Caco-2 (cell line): ENCODE data around the gene DHFR. TPM values are rescaled to one million over a fixed set of nuclear protein-coding genes. Genes with fewer than 3 reads are reported as not detected.

Source experiments
- BruUV-seq: library from RNA; stranded (reverse); fragments of 400-500 nt; replicated peaks from 2 replicates; lab custom pipeline; 2021; lab: Mats Ljungman, UMichigan
- CTCF ChIA-PET: fragments of 300-600 bp; sonication (Branson Sonifier 250); formaldehyde crosslinking; loops from one replicate; lab custom pipeline; 2022; ENCODE audit warnings: antibody characterized with exemption; lab: Charles Lee
- POLR2A ChIA-PET: fragments of 300-600 bp; sonication (Branson Sonifier 250); formaldehyde crosslinking; loops from one replicate; lab custom pipeline; 2022; ENCODE audit warnings: antibody characterized with exemption; lab: Charles Lee
- DNase-seq, 2 experiments: peaks; one replicate each; pipeline versions ENCODE4 v3.0.0 to v3.0.0-alpha.2; 2020 to 2022
- H3K27me3 ChIP-seq: replicated peaks from 2 replicates; pipeline ENCODE4 v1.6.0; 2011; ENCODE audit warnings: low read length; ENCODE audit not compliant: control insufficient read depth, insufficient read depth
- H3K36me3 ChIP-seq: 2 replicates; pipeline ENCODE4 v1.5.1; 2011; ENCODE audit warnings: low read length; ENCODE audit not compliant: control insufficient read depth, insufficient read depth
- H3K4me1 ChIP-seq: fragments of 250-450 bp; sonication (Bioruptor Pico); 2 replicates; pipeline ENCODE4 v1.5.1; 2020; ENCODE audit warnings: mild to moderate bottlenecking
- H3K4me3 ChIP-seq: 2 replicates; pipeline ENCODE4 v1.5.1; 2011; ENCODE audit warnings: low read depth, mild to moderate bottlenecking, control low read depth, low read length
- H3K9me3 ChIP-seq: fragments of 250-450 bp; sonication (Bioruptor Pico); 2 replicates; pipeline ENCODE4 v1.5.1; 2020; ENCODE audit warnings: mild to moderate bottlenecking, moderate library complexity
- H3K27ac Mint-ChIP-seq: one replicate; pipeline ENCODE4 v1.8.0; 2022; ENCODE audit warnings: mixed read lengths; ENCODE audit not compliant: unreplicated experiment
- H3K27me3 Mint-ChIP-seq: one replicate; pipeline ENCODE4 v1.8.0; 2022; ENCODE audit warnings: mixed read lengths; ENCODE audit not compliant: insufficient read depth, unreplicated experiment
- H3K36me3 Mint-ChIP-seq: one replicate; pipeline ENCODE4 v1.8.0; 2022; ENCODE audit warnings: mild to moderate bottlenecking, mixed read lengths; ENCODE audit not compliant: insufficient read depth, unreplicated experiment
- H3K4me1 Mint-ChIP-seq: one replicate; pipeline ENCODE4 v1.8.0; 2022; ENCODE audit warnings: low read depth, mixed read lengths; ENCODE audit not compliant: unreplicated experiment
- H3K4me3 Mint-ChIP-seq: one replicate; pipeline ENCODE4 v1.8.0; 2022; ENCODE audit warnings: mild to moderate bottlenecking, moderate library complexity, mixed read lengths; ENCODE audit not compliant: unreplicated experiment
- H3K9me3 Mint-ChIP-seq: one replicate; pipeline ENCODE4 v1.8.0; 2022; ENCODE audit warnings: mixed read lengths; ENCODE audit not compliant: unreplicated experiment
- CTCF ChIP-seq, 2 experiments: fragments of 200-600 bp in 1 of 2; IDR thresholded peaks; 1 replicate in 1 of 2; 2 replicates in 1 of 2; pipeline versions ENCODE4 v1.5.1 to v1.8.0; 2011 to 2022; ENCODE audit warnings: antibody characterized with exemption in 1 of 2, control low read depth in 1 of 2, inconsistent platforms in 1 of 2, low read depth in 1 of 2, low read length in 1 of 2, mild to moderate bottlenecking in 1 of 2, moderate library complexity in 1 of 2; ENCODE audit not compliant: insufficient read depth in 1 of 2, severe bottlenecking in 1 of 2, unreplicated experiment in 1 of 2
- intact Hi-C: fragments of 100-400 bp; cut with micrococcal nuclease; formaldehyde crosslinking; loops from one replicate; pipeline ENCODE4 v1.10.0; 2022; ENCODE audit not compliant: unreplicated experiment
- total RNA-seq: library from RNA; stranded (reverse); gene quantifications from 2 replicates; pipeline ENCODE4 v1.2.3, GENCODE V29; 2022

The DHFR gene
- total RNA-seq, 1 experiment from 2014 or later = 57.2 TPM

GRCh38 chr5:80622756-80623155 is 32.0 kb downstream of the DHFR start:
- no peaks in the 10 kb centered on the region for H3K9me3 ChIP-seq
- no peak for TF ChIP-seq CTCF (IDR thresholded peaks at IDR 0.05; ENCODE audit: insufficient read depth in 1 of 2, low read depth in 1 of 2, low read length in 1 of 2, severe bottlenecking in 1 of 2, unreplicated experiment in 1 of 2)
- H3K4me3 ChIP-seq = no peak overlapping the region
- H3K36me3 Mint-ChIP-seq = no peaks in the 10 kb centered on the region
- H3K27ac Mint-ChIP-seq = no peak overlapping the region
- CTCF ChIA-PET = no interaction called here
- no peaks in the 10 kb centered on the region for H3K27me3 ChIP-seq
- no TSS peak for BruUV-seq
- no peak overlapping the region for H3K4me3 Mint-ChIP-seq
- DNase-seq = no peak
- no peaks in the 10 kb centered on the region for H3K4me1 Mint-ChIP-seq
- intact Hi-C loops = no loop called here
- no peaks in the 10 kb centered on the region for H3K9me3 Mint-ChIP-seq
- H3K4me1 ChIP-seq = no peaks in the 10 kb centered on the region
- H3K36me3 ChIP-seq = no peaks in the 10 kb centered on the region
- POLR2A ChIA-PET = no interaction called here
- no peaks in the 10 kb centered on the region for H3K27me3 Mint-ChIP-seq

DNA sequence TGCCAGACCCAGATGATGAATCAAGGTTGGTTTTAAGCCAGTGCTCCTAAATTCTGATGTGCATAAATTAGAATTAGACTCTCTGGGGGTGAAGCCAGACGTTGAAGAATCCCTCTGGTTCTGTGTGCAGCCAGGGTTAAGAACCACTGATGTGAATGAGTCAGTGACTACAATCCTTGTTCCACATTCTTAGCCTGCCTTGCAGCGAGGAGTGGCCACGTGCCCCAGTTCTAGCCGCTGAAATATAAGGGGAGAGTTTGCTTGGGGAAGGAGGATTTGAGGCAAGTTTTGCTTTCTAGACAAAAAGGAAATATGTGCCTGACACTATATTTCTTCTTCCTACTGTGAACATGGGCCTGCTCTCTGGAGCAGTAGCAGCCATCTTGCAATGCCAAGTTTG is 34.6 kb downstream of the DHFR start:
- POLR2A ChIA-PET = no interaction called here
- CTCF ChIA-PET = no interaction called here

DNA sequence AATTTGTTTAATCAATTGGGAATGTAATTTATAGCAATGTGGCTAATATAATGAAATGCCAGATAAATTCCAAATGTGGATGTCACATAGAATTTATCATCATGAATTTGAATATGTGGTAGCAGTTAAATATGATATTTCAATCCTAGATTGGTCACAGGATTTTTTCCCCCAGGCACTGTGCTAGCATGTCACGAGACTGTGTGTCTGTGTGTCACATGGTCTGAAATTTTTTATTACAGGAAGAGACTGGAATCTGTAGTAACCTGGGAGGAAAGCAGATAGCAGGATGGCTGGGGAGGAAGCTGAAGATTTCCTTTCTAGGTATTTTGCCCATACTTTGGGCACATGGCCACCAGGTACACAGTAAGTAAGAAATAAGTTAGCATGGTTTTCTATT is 35.7 kb downstream of the DHFR start:
- no peaks in the 10 kb centered on the region for H3K4me1 Mint-ChIP-seq
- DNase-seq = no peak
- Histone ChIP-seq H3K27me3 (no peaks in the 10 kb centered on the region), H3K9me3 (no peaks in the 10 kb centered on the region), H3K36me3 (no peaks in the 10 kb centered on the region), H3K4me3 (no peak overlapping the region), H3K4me1 (no peaks in the 10 kb centered on the region)
- no peaks in the 10 kb centered on the region for H3K27me3 Mint-ChIP-seq
- no TSS peak for BruUV-seq
- H3K36me3 Mint-ChIP-seq = no peaks in the 10 kb centered on the region
- CTCF ChIA-PET = no interaction called here
- no peaks in the 10 kb centered on the region for H3K9me3 Mint-ChIP-seq
- POLR2A ChIA-PET = no interaction called here
- TF ChIP-seq CTCF (IDR thresholded peaks at IDR 0.05; ENCODE audit: insufficient read depth in 1 of 2, low read depth in 1 of 2, low read length in 1 of 2, severe bottlenecking in 1 of 2, unreplicated experiment in 1 of 2) = no peak
- H3K27ac Mint-ChIP-seq = no peak overlapping the region
- H3K4me3 Mint-ChIP-seq = no peak overlapping the region
- intact Hi-C loops = no loop called here

More for the DNA sequence above, 34.6 kb downstream of the DHFR start:
- Mint-ChIP-seq H3K36me3 (no peaks in the 10 kb centered on the region), H3K9me3 (no peaks in the 10 kb centered on the region), H3K4me1 (no peaks in the 10 kb centered on the region), H3K4me3 (no peak overlapping the region), H3K27ac (no peak overlapping the region), H3K27me3 (no peaks in the 10 kb centered on the region)
- Histone ChIP-seq H3K27me3 (no peaks in the 10 kb centered on the region), H3K4me3 (no peak overlapping the region), H3K36me3 (no peaks in the 10 kb centered on the region), H3K9me3 (no peaks in the 10 kb centered on the region), H3K4me1 (no peaks in the 10 kb centered on the region)
- no TSS peak for BruUV-seq
- TF ChIP-seq CTCF (IDR thresholded peaks at IDR 0.05; ENCODE audit: insufficient read depth in 1 of 2, low read depth in 1 of 2, low read length in 1 of 2, severe bottlenecking in 1 of 2, unreplicated experiment in 1 of 2) = no peak
- DNase-seq = no peak
- intact Hi-C loops = no loop called here
